Natural killer cell (primary cell): ENCODE data around the gene HOXC9. TPM values are rescaled to one million over a fixed set of nuclear protein-coding genes. Genes with fewer than 3 reads are reported as not detected.

Experiments
- ATAC-seq, 3 donors: fragments of 150-1000 bp in 2 of 3; fragments of 200-7000 bp in 1 of 3; cut with Tn5 transposase; 1 replicate in 1 of 3; 2 replicates in 2 of 3; pipeline ENCODE4 v1.10.0; 2021; ENCODE audit warnings: mild to moderate bottlenecking in 2 of 3, moderate library complexity in 2 of 3
- DNase-seq, 2 donors: peaks; one replicate each; pipeline versions ENCODE4 v3.0.0 to v3.0.0-alpha.2; 2013 to 2021; ENCODE audit warnings: mixed read lengths in 1 of 2
- H3K27ac ChIP-seq: one replicate; pipeline ENCODE4 v1.5.1; 2013; ENCODE audit warnings: mild to moderate bottlenecking, low read length
- H3K27me3 ChIP-seq: one replicate; pipeline ENCODE4 v1.6.1; 2013; ENCODE audit warnings: low read length; ENCODE audit not compliant: control insufficient read depth, insufficient read depth
- H3K36me3 ChIP-seq: one replicate; pipeline ENCODE4 v1.6.1; 2013; ENCODE audit warnings: low read length; ENCODE audit not compliant: control insufficient read depth, insufficient read depth
- H3K4me1 ChIP-seq: one replicate; pipeline ENCODE4 v1.6.1; 2013; ENCODE audit warnings: low read length; ENCODE audit not compliant: control insufficient read depth, insufficient read depth
- H3K4me3 ChIP-seq: one replicate; pipeline ENCODE4 v1.5.1; 2013; ENCODE audit warnings: low read length
- H3K9me3 ChIP-seq: one replicate; pipeline ENCODE4 v1.6.1; 2013; ENCODE audit warnings: low read length; ENCODE audit not compliant: control insufficient read depth, insufficient read depth
- H3K27ac Mint-ChIP-seq, 2 donors: one replicate each; pipeline ENCODE4 v1.8.0; 2022; ENCODE audit warnings: mild to moderate bottlenecking in 2 of 2, mixed read lengths in 2 of 2, moderate library complexity in 1 of 2
- H3K27me3 Mint-ChIP-seq, 2 donors: one replicate each; pipeline ENCODE4 v1.8.0; 2022; ENCODE audit warnings: low read depth in 2 of 2, mixed read lengths in 2 of 2
- H3K36me3 Mint-ChIP-seq: one replicate; pipeline ENCODE4 v1.8.0; 2022; ENCODE audit warnings: mixed read lengths
- H3K4me1 Mint-ChIP-seq, 2 donors: one replicate each; pipeline ENCODE4 v1.8.0; 2022; ENCODE audit warnings: mixed read lengths in 2 of 2
- H3K4me3 Mint-ChIP-seq: one replicate; pipeline ENCODE4 v1.8.0; 2022; ENCODE audit warnings: mild to moderate bottlenecking, moderate library complexity, mixed read lengths
- H3K9me3 Mint-ChIP-seq, 2 donors: one replicate each; pipeline ENCODE4 v1.8.0; 2022; ENCODE audit warnings: mixed read lengths in 2 of 2
- WGBS: methylation state at CpG from one replicate; pipeline ENCODE4 v1.1.7; 2013; ENCODE audit warnings: missing lambda C conversion rate; ENCODE audit not compliant: insufficient coverage; 5-methylcytosine and 5-hydroxymethylcytosine counted together
- intact Hi-C: fragments of 100-400 bp; cut with micrococcal nuclease; formaldehyde crosslinking; loops from one replicate; pipeline ENCODE4 v1.14.2; 2022
- total RNA-seq, 4 donors: library from RNA; stranded (reverse); fragments of 120-200 nt in 1 of 4; gene quantifications; one replicate each; pipeline versions ENCODE4 v1.2.3 to v1.2.4, GENCODE V29; 2013 to 2022
- TF ChIP-seq, protein P1 (sequence below): fragments of 200-600 bp; IDR thresholded peaks from one replicate; pipeline ENCODE4 v1.8.0; 2022; ENCODE audit warnings: antibody characterized with exemption

The HOXC9 gene
- total RNA-seq, 3 donors from 2014 or later (not counting 1 experiment from before 2014, with no cell fraction given): not detected

DNA sequence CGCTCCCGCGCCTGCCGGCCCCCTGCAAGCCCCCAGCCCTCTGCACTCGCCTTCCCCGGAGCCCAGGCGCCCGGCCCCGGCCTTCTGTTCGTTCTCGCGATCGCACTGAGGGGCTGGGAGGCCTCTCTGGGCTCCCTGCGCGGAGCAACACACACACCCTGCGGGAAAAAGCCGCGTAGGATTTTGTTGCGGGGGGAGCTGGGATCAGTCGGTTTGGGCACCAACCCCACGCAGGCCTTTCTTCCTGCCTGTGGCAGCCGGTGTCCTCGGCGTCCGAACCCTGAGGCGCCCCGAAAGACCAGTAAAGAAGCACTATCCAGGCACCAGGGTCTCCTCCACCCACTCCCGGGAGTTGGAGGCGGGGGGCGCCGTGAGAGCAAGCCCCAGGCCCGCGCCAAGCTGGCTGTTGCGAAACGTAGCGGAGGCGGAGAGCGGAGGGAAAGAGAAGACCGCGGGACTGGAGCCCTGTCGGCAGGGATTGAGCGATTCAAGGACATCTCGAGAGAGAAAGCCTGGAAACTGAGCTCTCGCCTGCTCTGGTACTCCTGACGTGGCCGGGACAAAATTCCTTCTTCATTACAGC is 31.0 kb downstream of the HOXC9 start:
- DNase-seq: no peak
- Mint-ChIP-seq H3K9me3 (peaks cover 0 to 2% of the 10 kb centered on the region in 2 donors), H3K27ac (no peak overlapping the region), H3K27me3 (peaks cover 79 to 93% of the 10 kb centered on the region in 2 donors), H3K36me3 (no peaks in the 10 kb centered on the region), H3K4me3 (no peak overlapping the region), H3K4me1 (peaks cover 23 to 32% of the 10 kb centered on the region in 2 donors)
- no peak for ATAC-seq
- intact Hi-C loops: loop anchor here (5.0 to 10.0 kb wide), 2 partner anchors 34 to 54 kb away; no protein-coding TSS in a partner anchor
- no peak overlapping the region for H3K4me3 ChIP-seq
- peaks cover 9% of the 10 kb centered on the region for H3K9me3 ChIP-seq
- 6% methylated on average over 46 of the region's 46 CpGs for whole genome bisulfite sequencing
- TF ChIP-seq, protein P1, sequence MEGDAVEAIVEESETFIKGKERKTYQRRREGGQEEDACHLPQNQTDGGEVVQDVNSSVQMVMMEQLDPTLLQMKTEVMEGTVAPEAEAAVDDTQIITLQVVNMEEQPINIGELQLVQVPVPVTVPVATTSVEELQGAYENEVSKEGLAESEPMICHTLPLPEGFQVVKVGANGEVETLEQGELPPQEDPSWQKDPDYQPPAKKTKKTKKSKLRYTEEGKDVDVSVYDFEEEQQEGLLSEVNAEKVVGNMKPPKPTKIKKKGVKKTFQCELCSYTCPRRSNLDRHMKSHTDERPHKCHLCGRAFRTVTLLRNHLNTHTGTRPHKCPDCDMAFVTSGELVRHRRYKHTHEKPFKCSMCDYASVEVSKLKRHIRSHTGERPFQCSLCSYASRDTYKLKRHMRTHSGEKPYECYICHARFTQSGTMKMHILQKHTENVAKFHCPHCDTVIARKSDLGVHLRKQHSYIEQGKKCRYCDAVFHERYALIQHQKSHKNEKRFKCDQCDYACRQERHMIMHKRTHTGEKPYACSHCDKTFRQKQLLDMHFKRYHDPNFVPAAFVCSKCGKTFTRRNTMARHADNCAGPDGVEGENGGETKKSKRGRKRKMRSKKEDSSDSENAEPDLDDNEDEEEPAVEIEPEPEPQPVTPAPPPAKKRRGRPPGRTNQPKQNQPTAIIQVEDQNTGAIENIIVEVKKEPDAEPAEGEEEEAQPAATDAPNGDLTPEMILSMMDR: no peak
- peaks cover 88% of the 10 kb centered on the region for H3K27me3 ChIP-seq
- no peaks in the 10 kb centered on the region for H3K36me3 ChIP-seq
- H3K27ac ChIP-seq: no peak overlapping the region
- H3K4me1 ChIP-seq: peaks cover 29% of the 10 kb centered on the region

DNA sequence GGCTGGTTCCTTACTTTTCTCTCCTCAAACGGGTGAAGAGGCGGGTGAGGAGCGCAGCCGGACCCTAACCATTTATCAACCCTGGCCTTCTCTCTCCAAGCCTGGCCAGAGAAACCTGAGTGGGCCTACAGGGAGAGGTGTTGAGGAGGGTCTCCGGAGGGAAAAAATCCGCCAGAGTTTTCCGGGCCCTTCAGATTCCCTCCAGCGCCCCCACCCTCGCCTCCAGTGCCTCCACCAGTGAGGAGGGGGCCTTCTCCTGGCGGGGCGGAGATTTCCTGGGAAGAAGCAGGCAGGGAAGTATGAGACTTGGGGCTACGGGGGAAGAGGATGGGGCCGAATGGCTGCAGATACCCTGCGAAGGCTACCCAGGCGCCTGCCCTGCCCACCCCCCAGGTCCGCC is 31.5 kb downstream of the HOXC9 start:
- no peak overlapping the region for H3K27ac Mint-ChIP-seq
- intact Hi-C loops: loop anchor here (5.0 to 10.0 kb wide), 2 partner anchors 34 to 53 kb away; no protein-coding TSS in a partner anchor
- peaks cover 9% of the 10 kb centered on the region for H3K9me3 ChIP-seq

DNA sequence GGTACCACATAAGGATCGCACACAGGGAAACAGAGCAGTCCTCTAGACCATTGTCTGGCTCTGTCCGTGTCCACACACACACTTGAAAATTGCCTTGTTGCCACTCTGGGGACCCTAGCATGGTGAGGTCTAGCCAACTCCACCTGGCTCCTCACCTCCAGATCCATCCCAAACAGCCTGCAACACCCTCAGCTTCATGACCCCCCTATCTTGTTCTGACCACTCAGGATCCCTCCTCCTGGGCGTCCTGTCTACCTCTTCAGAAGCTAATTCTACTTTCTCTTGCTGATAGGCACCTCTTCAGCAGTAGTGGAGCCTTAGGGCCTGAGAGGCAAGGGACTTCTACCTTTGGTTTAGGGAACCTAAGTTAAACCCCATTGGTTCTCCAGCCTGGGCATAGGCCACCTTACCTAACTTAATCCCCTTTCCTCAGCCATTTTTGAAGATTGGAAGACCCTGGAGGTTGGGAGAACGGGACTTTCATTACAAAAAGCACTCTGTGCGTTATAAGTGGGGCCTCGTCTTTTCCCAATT is 32.2 kb downstream of the HOXC9 start:
- TF ChIP-seq, protein P1: no peak
- peaks cover 0 to 2% of the 10 kb centered on the region in 2 donors for H3K9me3 Mint-ChIP-seq
- H3K27me3 Mint-ChIP-seq: peaks cover 76 to 91% of the 10 kb centered on the region in 2 donors
- H3K27ac Mint-ChIP-seq: no peak overlapping the region
- Histone ChIP-seq H3K4me3 (no peak overlapping the region), H3K27ac (no peak overlapping the region), H3K27me3 (peaks cover 91% of the 10 kb centered on the region), H3K4me1 (peaks cover 26% of the 10 kb centered on the region), H3K9me3 (peaks cover 9% of the 10 kb centered on the region), H3K36me3 (no peaks in the 10 kb centered on the region)
- 41% methylated on average over 6 of the region's 6 CpGs for WGBS
- peak overlapping the region; percentile 88 for H3K4me3 Mint-ChIP-seq
- DNase-seq: no peak
- intact Hi-C loops: loop anchor here (1.0 to 10.0 kb wide), 4 partner anchors 15 to 159 kb away; no protein-coding TSS in a partner anchor
- H3K36me3 Mint-ChIP-seq: no peaks in the 10 kb centered on the region
- peaks cover 23 to 28% of the 10 kb centered on the region in 2 donors for H3K4me1 Mint-ChIP-seq
- ATAC-seq: no peak

More for the DNA sequence above, 31.5 kb downstream of the HOXC9 start:
- H3K4me3 Mint-ChIP-seq: no peak overlapping the region
- peaks cover 78 to 91% of the 10 kb centered on the region in 2 donors for H3K27me3 Mint-ChIP-seq
- Histone ChIP-seq H3K27me3 (peaks cover 88% of the 10 kb centered on the region), H3K4me3 (no peak overlapping the region), H3K27ac (no peak overlapping the region), H3K36me3 (no peaks in the 10 kb centered on the region), H3K4me1 (peaks cover 29% of the 10 kb centered on the region)
- 41% methylated on average over 11 of the region's 16 CpGs for WGBS
- DNase-seq (no peak), ATAC-seq (no peak)
- H3K4me1 Mint-ChIP-seq: peaks cover 23 to 32% of the 10 kb centered on the region in 2 donors
- H3K9me3 Mint-ChIP-seq: peaks cover 0 to 2% of the 10 kb centered on the region in 2 donors
- TF ChIP-seq, protein P1: no peak
- no peaks in the 10 kb centered on the region for H3K36me3 Mint-ChIP-seq
